HepG2 (cell line): ENCODE data around the gene UBE2D3.

Source experiments
- EZH2 ChIP-seq: conservative IDR thresholded peaks from 2 replicates; pipeline ENCODE4 v1.6.1; 2012; ENCODE audit warnings: mild to moderate bottlenecking, low read depth, low read length, moderate library complexity
- HNRNPH1 ChIP-seq: fragments of 200-400 bp; formaldehyde crosslinking; optimal IDR thresholded peaks from 2 replicates; pipeline ENCODE3; 2017; ENCODE audit warnings: mild to moderate bottlenecking, low read depth, low read length
- HNRNPLL ChIP-seq: fragments of 200-400 bp; formaldehyde crosslinking; IDR thresholded peaks from 2 replicates; pipeline ENCODE4 v1.6.1; 2017; ENCODE audit warnings: mild to moderate bottlenecking, low read depth, low read length; ENCODE audit not compliant: poor library complexity, severe bottlenecking
- NCOA2 ChIP-seq: sonication (generic); formaldehyde crosslinking; IDR thresholded peaks from 2 replicates; pipeline ENCODE4 v1.8.0; 2022; ENCODE audit warnings: inconsistent platforms
- REST ChIP-seq, 2 experiments: IDR thresholded peaks; 2 replicates each; pipeline ENCODE4 v1.6.1; 2011 to 2012; ENCODE audit warnings: low read length in 2 of 2, borderline replicate concordance in 1 of 2, low read depth in 1 of 2, mild to moderate bottlenecking in 1 of 2, moderate library complexity in 1 of 2
- SMAD9 ChIP-seq: sonication (generic); formaldehyde crosslinking; IDR thresholded peaks from 2 replicates; pipeline ENCODE4 v1.5.1; 2020; ENCODE audit warnings: mild to moderate bottlenecking, missing genetic modification reagents
- TMF1 ChIP-seq: sonication (generic); formaldehyde crosslinking; IDR thresholded peaks from 2 replicates; pipeline ENCODE4 v1.8.1; 2022; ENCODE audit warnings: low read depth, missing genetic modification reagents
- USF2 ChIP-seq, 2 experiments: sonication (generic) in 1 of 2; formaldehyde crosslinking in 1 of 2; IDR thresholded peaks; 2 replicates each; pipeline versions ENCODE4 v1.5.1 to v1.6.1; 2011 to 2020; ENCODE audit warnings: borderline replicate concordance in 1 of 2, low read depth in 1 of 2, low read length in 1 of 2, mild to moderate bottlenecking in 1 of 2, missing genetic modification reagents in 1 of 2, moderate library complexity in 1 of 2
- ZNF232 ChIP-seq: sonication (generic); formaldehyde crosslinking; IDR thresholded peaks from 2 replicates; pipeline ENCODE4 v1.4.0; 2020; ENCODE audit warnings: missing genetic modification reagents, borderline replicate concordance
- ZNF280B ChIP-seq: sonication (generic); formaldehyde crosslinking; IDR thresholded peaks from 2 replicates; pipeline ENCODE4 v1.5.0; 2020; ENCODE audit warnings: missing genetic modification reagents, mild to moderate bottlenecking, borderline replicate concordance
- ZNF281 ChIP-seq: sonication (generic); formaldehyde crosslinking; IDR thresholded peaks from 2 replicates; pipeline ENCODE4 v1.4.0; 2020; ENCODE audit warnings: missing genetic modification reagents, borderline replicate concordance
- ZNF670 ChIP-seq: sonication (generic); formaldehyde crosslinking; IDR thresholded peaks from 2 replicates; pipeline ENCODE4 v1.8.0; 2022; ENCODE audit warnings: mild to moderate bottlenecking, missing genetic modification reagents, borderline replicate concordance

GRCh38 chr4:102794999-102795398 is 32.4 kb downstream of the UBE2D3 start:
- no peak for TF ChIP-seq EZH2
- TF ChIP-seq REST (IDR thresholded peaks at IDR 0.05; ENCODE audit: borderline replicate concordance in 1 of 2, low read depth in 1 of 2, low read length in 2 of 2) = no peak
- no peak for TF ChIP-seq SMAD9 (CRISPR knock-in tag)
- TF ChIP-seq NCOA2 (CRISPR knock-in tag) = no peak
- no peak for TF ChIP-seq HNRNPLL
- no peak for TF ChIP-seq ZNF670
- no peak for TF ChIP-seq TMF1 (CRISPR knock-in tag)
- no peak for TF ChIP-seq HNRNPH1
- TF ChIP-seq USF2 (IDR thresholded peaks at IDR 0.05; ENCODE audit: low read depth, low read length) = no peak
- TF ChIP-seq USF2 (CRISPR knock-in tag; IDR thresholded peaks at IDR 0.05; ENCODE audit: borderline replicate concordance) = no peak
- no peak for TF ChIP-seq ZNF232
- TF ChIP-seq ZNF281 (CRISPR knock-in tag) = no peak
- no peak for TF ChIP-seq ZNF280B (CRISPR knock-in tag)
